Endothelial cell of umbilical vein (primary cell): ENCODE results near the gene CD84. TPM values are rescaled to one million over a fixed set of nuclear protein-coding genes. Genes with fewer than 3 reads are reported as not detected.

Source experiments
- BruUV-seq: library from RNA; stranded (reverse); fragments of 400-500 nt; replicated peaks from 2 replicates; lab custom pipeline; 2021; lab: Mats Ljungman, UMichigan
- CTCF ChIA-PET: fragments of 300-600, 350-600 bp; sonication (Branson Sonifier 250); formaldehyde crosslinking; loops from one replicate; lab custom pipeline; 2021; ENCODE audit warnings: antibody characterized with exemption, inconsistent platforms; lab: Charles Lee
- POLR2A ChIA-PET: fragments of 300-600, 350-600 bp; sonication (Branson Sonifier 250); formaldehyde crosslinking; loops from one replicate; lab custom pipeline; 2021; ENCODE audit warnings: antibody characterized with exemption, inconsistent platforms; lab: Charles Lee
- DNase-seq: peaks from one replicate; pipeline ENCODE4 v3.0.0-alpha.2; 2011; ENCODE audit warnings: low read depth, low spot score
- FAIRE-seq: peaks from 2 replicates; lab custom pipeline; 2011; peaks lifted over from hg19 to GRCh38; lab: Jason Lieb, UNC
- H2AFZ ChIP-seq: 2 replicates; pipeline ENCODE4 v1.6.0; 2012; ENCODE audit warnings: low read depth, low read length, control low read depth, inconsistent platforms
- H3K27ac ChIP-seq: 2 replicates; pipeline ENCODE4 v1.5.1; 2011; ENCODE audit warnings: low read depth, mild to moderate bottlenecking, control low read depth, low read length, moderate library complexity; ENCODE audit not compliant: insufficient read depth
- H3K27me3 ChIP-seq, 2 experiments: 2 replicates each; pipeline versions ENCODE4 v1.6.0 to v1.6.1; 2011; ENCODE audit warnings: low read length in 2 of 2, mixed read lengths in 1 of 2; ENCODE audit not compliant: control insufficient read depth in 2 of 2, insufficient read depth in 2 of 2
- H3K36me3 ChIP-seq, 2 experiments: 2 replicates in 1 of 2; 3 replicates in 1 of 2; pipeline ENCODE4 v1.5.1; 2011; ENCODE audit warnings: low read length in 2 of 2, mild to moderate bottlenecking in 1 of 2, moderate library complexity in 1 of 2; ENCODE audit not compliant: control insufficient read depth in 2 of 2, insufficient read depth in 2 of 2; ENCODE audit errors: extremely low read depth in 1 of 2
- H3K4me1 ChIP-seq: 3 replicates; pipeline ENCODE4 v1.5.1; 2011; ENCODE audit warnings: mild to moderate bottlenecking, low read length; ENCODE audit not compliant: control insufficient read depth, insufficient read depth; ENCODE audit errors: extremely low read depth
- H3K4me2 ChIP-seq: 2 replicates; pipeline ENCODE4 v1.6.1; 2011; ENCODE audit warnings: low read length, control low read depth, mixed read lengths; ENCODE audit not compliant: insufficient read depth
- H3K4me3 ChIP-seq, 3 experiments: fragments of 200-600 bp in 1 of 3; sonication (generic), shearing (Covaris generic) in 1 of 3; replicated peaks in 1 of 3; 2 replicates each; pipeline ENCODE4 v1.5.1; 2011 to 2016; ENCODE audit warnings: control low read depth in 3 of 3, low read length in 3 of 3, mild to moderate bottlenecking in 2 of 3, inconsistent platforms in 1 of 3, low read depth in 1 of 3, moderate library complexity in 1 of 3; ENCODE audit not compliant: insufficient read depth in 1 of 3
- H3K79me2 ChIP-seq: 2 replicates; pipeline ENCODE4 v1.6.0; 2012; ENCODE audit warnings: low read length, inconsistent platforms; ENCODE audit not compliant: control insufficient read depth, insufficient read depth
- H3K9ac ChIP-seq: replicated peaks from 2 replicates; pipeline ENCODE3; 2011; ENCODE audit warnings: low read length, control low read depth; ENCODE audit not compliant: insufficient read depth; ENCODE audit errors: extremely low read depth
- H3K9me1 ChIP-seq: replicated peaks from 3 replicates; pipeline ENCODE4 v1.6.0; 2011; ENCODE audit warnings: mild to moderate bottlenecking, low read length; ENCODE audit not compliant: control insufficient read depth, insufficient read depth; ENCODE audit errors: extremely low read depth
- H3K9me3 ChIP-seq: replicated peaks from 2 replicates; pipeline ENCODE4 v1.5.1; 2012; ENCODE audit warnings: low read length, inconsistent platforms; ENCODE audit not compliant: control insufficient read depth, insufficient read depth
- H4K20me1 ChIP-seq: replicated peaks from 2 replicates; pipeline ENCODE3; 2011; ENCODE audit warnings: mild to moderate bottlenecking, low read length; ENCODE audit not compliant: control insufficient read depth, insufficient read depth; ENCODE audit errors: extremely low read depth
- CTCF ChIP-seq, 2 donors: IDR thresholded peaks; 1 replicate in 1 of 2; 2 replicates in 1 of 2; pipeline ENCODE4 v1.5.1; 2011; ENCODE audit warnings: low read length in 2 of 2, mild to moderate bottlenecking in 2 of 2, moderate library complexity in 2 of 2, control low read depth in 1 of 2, inconsistent platforms in 1 of 2, low read depth in 1 of 2; ENCODE audit not compliant: insufficient read depth in 1 of 2; ENCODE audit errors: extremely low read depth in 1 of 2
- EZH2 ChIP-seq: IDR thresholded peaks from 2 replicates; pipeline ENCODE4 v1.6.1; 2012; ENCODE audit warnings: borderline replicate concordance, low read depth, mild to moderate bottlenecking, moderate library complexity, low read length, inconsistent platforms; ENCODE audit not compliant: severe bottlenecking
- FOS ChIP-seq: IDR thresholded peaks from 2 replicates; pipeline ENCODE4 v1.6.1; 2011; ENCODE audit warnings: mild to moderate bottlenecking, low read length, moderate library complexity, borderline replicate concordance; ENCODE audit not compliant: insufficient read depth
- JUN ChIP-seq: IDR thresholded peaks from 2 replicates; pipeline ENCODE4 v1.6.1; 2011; ENCODE audit warnings: borderline replicate concordance, low read depth; ENCODE audit not compliant: insufficient read length, insufficient read depth
- MAX ChIP-seq: IDR thresholded peaks from 2 replicates; pipeline ENCODE4 v1.6.1; 2011; ENCODE audit not compliant: insufficient read depth, insufficient read length
- MYC ChIP-seq: IDR thresholded peaks from one replicate; pipeline ENCODE4 v1.6.1; 2011; ENCODE audit warnings: mild to moderate bottlenecking, low read depth, low read length
- POLR2A ChIP-seq: IDR thresholded peaks from 2 replicates; pipeline ENCODE4 v1.6.1; 2012; ENCODE audit warnings: low read depth, mild to moderate bottlenecking, control low read depth, low read length
- dilution Hi-C: fragments of 300-500 bp; cut with MboI; formaldehyde crosslinking; loops from one replicate; pipeline ENCODE4 v1.15.0; 2019; ENCODE audit warnings: low sequenced_read_pairs; ENCODE audit not compliant: extremely low pct_ligation_motif_present
- intact Hi-C: fragments of 100-400 bp; cut with micrococcal nuclease; formaldehyde crosslinking; loops from one replicate; pipeline ENCODE4 v1.10.0; 2022
- polyA plus RNA-seq, 4 experiments: library from polyadenylated mRNA; depleted of rRNA in 3 of 4; stranded (reverse) in 3 of 4; unstranded in 1 of 4; fragments of >200 nt; gene quantifications; 2 replicates each; pipeline versions ENCODE4 v1.2.1 to v1.2.3, GENCODE V29; 2011 to 2012; ENCODE audit warnings: missing spikeins in 1 of 4
- total RNA-seq: library from RNA; stranded (reverse); gene quantifications from 2 replicates; pipeline ENCODE4 v1.2.3, GENCODE V29; 2021

Gene CD84
- total and polyA plus RNA-seq, 2 donors (not counting 3 experiments of a cell fraction or from before 2014, with no cell fraction given) = not detected

- dilution Hi-C loops = no loop called here
Observed at GRCh38 chr1:160492617-160493016, 86.7 kb downstream of the CD84 start.

More at GRCh38 chr1:160492617-160493016, 86.7 kb downstream of the CD84 start:
- ChIA-PET CTCF (no interaction called here), POLR2A (no interaction called here)
- no peaks in the 10 kb centered on the region for H4K20me1 ChIP-seq
- H3K27ac ChIP-seq = no peak overlapping the region
- no peak for TF ChIP-seq JUN
- no peak for TF ChIP-seq MAX
- TF ChIP-seq EZH2 = no peak
- no peak for TF ChIP-seq FOS
- TF ChIP-seq CTCF (IDR thresholded peaks at IDR 0.05; ENCODE audit: extremely low read depth in 1 of 2, insufficient read depth in 1 of 2, low read depth in 1 of 2, low read length in 2 of 2) = no peak
- no peak for TF ChIP-seq POLR2A
- no peak for TF ChIP-seq MYC
- BruUV-seq = no TSS peak
- H2AFZ ChIP-seq = no peak overlapping the region
- intact Hi-C loops = no loop called here
- H3K9ac ChIP-seq = no peak overlapping the region
- H3K4me3 ChIP-seq = no peak overlapping the region
- no peaks in the 10 kb centered on the region for H3K79me2 ChIP-seq
- H3K36me3 ChIP-seq = no peaks in the 10 kb centered on the region
- FAIRE-seq (no peak), DNase-seq (no peak)
- no peak overlapping the region for H3K4me2 ChIP-seq
- H3K9me1 ChIP-seq = no peaks in the 10 kb centered on the region
- no peaks in the 10 kb centered on the region for H3K4me1 ChIP-seq
- no peaks in the 10 kb centered on the region for H3K9me3 ChIP-seq
- H3K27me3 ChIP-seq = no peaks in the 10 kb centered on the region
